ENCODE results near the gene FRMD4B.

FRMD4B gene

DNA sequence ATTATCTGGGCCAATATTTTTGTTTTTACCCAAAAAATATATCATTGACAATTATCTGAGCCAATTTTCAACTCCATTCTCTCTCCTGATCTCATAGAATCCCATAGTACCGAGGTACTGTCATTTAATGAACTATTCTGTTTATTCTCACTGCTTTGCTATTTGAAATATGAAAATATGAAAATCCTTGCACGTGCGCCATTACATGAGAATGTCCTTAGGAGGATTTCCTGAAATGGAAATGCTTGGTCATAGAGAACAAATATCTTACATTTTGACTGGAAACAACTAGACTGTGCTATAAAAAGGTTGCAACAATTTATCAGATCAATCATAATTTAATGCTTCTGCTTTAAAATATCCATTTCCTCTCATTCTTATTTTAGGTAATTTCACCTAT lies 18.3 kb downstream of the FRMD4B start:
- Histone ChIP-seq H4K20me1 (ENCODE audit: insufficient read depth) (no peaks in the 10 kb centered on the region), H2AFZ (ENCODE audit: low read depth) (no peak overlapping the region), H3K4me2 (no peak overlapping the region), H3K9ac (no peak overlapping the region), H3K4me3 (IDR thresholded peaks at IDR 0.05; ENCODE audit: insufficient read depth, low read depth, low read length) (no peak overlapping the region), H3K27me3 (ENCODE audit: insufficient read depth, low read depth) (no peaks in the 10 kb centered on the region), H3K4me1 (ENCODE audit: low read depth, poor library complexity, severe bottlenecking) (peaks cover 37% of the 10 kb centered on the region), H3K36me3 (ENCODE audit: insufficient read depth) (no peaks in the 10 kb centered on the region), H3K27ac (no peak overlapping the region), H3K79me2 (ENCODE audit: insufficient read depth, low read depth) (no peaks in the 10 kb centered on the region)
- TF ChIP-seq, protein P1, sequence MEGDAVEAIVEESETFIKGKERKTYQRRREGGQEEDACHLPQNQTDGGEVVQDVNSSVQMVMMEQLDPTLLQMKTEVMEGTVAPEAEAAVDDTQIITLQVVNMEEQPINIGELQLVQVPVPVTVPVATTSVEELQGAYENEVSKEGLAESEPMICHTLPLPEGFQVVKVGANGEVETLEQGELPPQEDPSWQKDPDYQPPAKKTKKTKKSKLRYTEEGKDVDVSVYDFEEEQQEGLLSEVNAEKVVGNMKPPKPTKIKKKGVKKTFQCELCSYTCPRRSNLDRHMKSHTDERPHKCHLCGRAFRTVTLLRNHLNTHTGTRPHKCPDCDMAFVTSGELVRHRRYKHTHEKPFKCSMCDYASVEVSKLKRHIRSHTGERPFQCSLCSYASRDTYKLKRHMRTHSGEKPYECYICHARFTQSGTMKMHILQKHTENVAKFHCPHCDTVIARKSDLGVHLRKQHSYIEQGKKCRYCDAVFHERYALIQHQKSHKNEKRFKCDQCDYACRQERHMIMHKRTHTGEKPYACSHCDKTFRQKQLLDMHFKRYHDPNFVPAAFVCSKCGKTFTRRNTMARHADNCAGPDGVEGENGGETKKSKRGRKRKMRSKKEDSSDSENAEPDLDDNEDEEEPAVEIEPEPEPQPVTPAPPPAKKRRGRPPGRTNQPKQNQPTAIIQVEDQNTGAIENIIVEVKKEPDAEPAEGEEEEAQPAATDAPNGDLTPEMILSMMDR (conservative IDR thresholded peaks at IDR 0.05; ENCODE audit: low read depth, low read length), result no peak

DNA sequence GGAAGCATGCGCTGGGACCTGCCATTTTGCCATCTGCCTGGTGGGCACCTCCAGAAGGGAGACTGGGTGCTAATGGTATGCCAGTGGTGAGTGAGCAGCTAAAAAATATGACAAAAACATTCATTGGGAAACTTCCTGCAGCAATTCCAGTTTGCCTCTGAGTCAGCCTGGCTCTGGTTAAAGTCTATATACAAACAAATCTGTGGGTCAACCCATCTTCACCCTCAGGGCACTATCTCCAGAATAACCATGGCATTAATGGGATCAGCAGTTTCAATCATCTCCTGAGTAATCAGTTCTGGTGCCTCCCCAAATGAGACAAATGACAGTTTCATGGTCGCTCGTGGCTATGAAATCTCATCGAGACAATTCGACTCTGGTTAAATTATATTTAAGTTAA lies 21.5 kb downstream of the FRMD4B start:
- Histone ChIP-seq H2AFZ (ENCODE audit: low read depth) (no peak overlapping the region), H4K20me1 (ENCODE audit: insufficient read depth) (no peaks in the 10 kb centered on the region), H3K4me2 (peak overlapping the region; percentile 34; the same call in 1 of the 2 replicates), H3K27me3 (ENCODE audit: insufficient read depth, low read depth) (no peaks in the 10 kb centered on the region), H3K9ac (no peak overlapping the region), H3K4me1 (ENCODE audit: low read depth, poor library complexity, severe bottlenecking) (peaks cover 37% of the 10 kb centered on the region), H3K4me3 (IDR thresholded peaks at IDR 0.05; ENCODE audit: insufficient read depth, low read depth, low read length) (no peak overlapping the region), H3K79me2 (ENCODE audit: insufficient read depth, low read depth) (no peaks in the 10 kb centered on the region), H3K36me3 (ENCODE audit: insufficient read depth) (no peaks in the 10 kb centered on the region), H3K27ac (no peak overlapping the region)
- TF ChIP-seq, protein P1 (conservative IDR thresholded peaks at IDR 0.05; ENCODE audit: low read depth, low read length), result no peak

DNA sequence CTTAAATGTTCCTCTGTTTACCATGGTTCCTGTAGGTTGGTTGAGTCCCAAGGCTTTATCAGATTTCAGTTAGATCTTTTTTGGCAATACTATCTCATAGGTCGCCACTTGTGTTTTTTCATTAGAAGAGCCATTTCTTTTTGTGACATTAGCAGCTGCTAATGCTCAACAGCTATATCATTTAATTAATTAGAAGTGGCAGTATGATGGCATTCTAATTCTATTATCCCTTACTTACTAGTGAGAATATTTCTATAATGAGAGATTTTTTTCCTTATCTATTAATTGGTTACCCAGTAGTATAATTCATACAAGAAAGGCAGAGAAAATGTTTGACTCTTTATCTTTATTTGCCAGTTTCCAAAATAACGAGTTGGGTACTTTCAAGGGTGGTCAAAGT lies 25.2 kb downstream of the FRMD4B start:
- H3K4me3 ChIP-seq (IDR thresholded peaks at IDR 0.05; ENCODE audit: insufficient read depth, low read depth, low read length), result no peak overlapping the region
- TF ChIP-seq, protein P1 (conservative IDR thresholded peaks at IDR 0.05; ENCODE audit: low read depth, low read length), result no peak
- no peak overlapping the region for H3K9ac ChIP-seq
- no peak overlapping the region for H3K4me2 ChIP-seq
- no peak overlapping the region for H2AFZ ChIP-seq (ENCODE audit: low read depth)
- no peaks in the 10 kb centered on the region for H4K20me1 ChIP-seq (ENCODE audit: insufficient read depth)
- H3K27ac ChIP-seq, result no peak overlapping the region
- H3K27me3 ChIP-seq (ENCODE audit: insufficient read depth, low read depth), result no peaks in the 10 kb centered on the region
- H3K4me1 ChIP-seq (ENCODE audit: low read depth, poor library complexity, severe bottlenecking), result peaks cover 19% of the 10 kb centered on the region
- H3K36me3 ChIP-seq (ENCODE audit: insufficient read depth), result no peaks in the 10 kb centered on the region
- H3K79me2 ChIP-seq (ENCODE audit: insufficient read depth, low read depth), result no peaks in the 10 kb centered on the region

GRCh38 chr3:69359916-69360315 lies 26.0 kb downstream of the FRMD4B start:
- no peaks in the 10 kb centered on the region for H3K27me3 ChIP-seq (ENCODE audit: insufficient read depth, low read depth)
- H3K36me3 ChIP-seq (ENCODE audit: insufficient read depth), result no peaks in the 10 kb centered on the region
- TF ChIP-seq, protein P1 (conservative IDR thresholded peaks at IDR 0.05; ENCODE audit: low read depth, low read length), result no peak
- no peak overlapping the region for H3K4me3 ChIP-seq (IDR thresholded peaks at IDR 0.05; ENCODE audit: insufficient read depth, low read depth, low read length)
- peaks cover 15% of the 10 kb centered on the region for H3K4me1 ChIP-seq (ENCODE audit: low read depth, poor library complexity, severe bottlenecking)
- no peak overlapping the region for H2AFZ ChIP-seq (ENCODE audit: low read depth)
- no peak overlapping the region for H3K9ac ChIP-seq
- no peak overlapping the region for H3K4me2 ChIP-seq
- H3K27ac ChIP-seq, result no peak overlapping the region
- H4K20me1 ChIP-seq (ENCODE audit: insufficient read depth), result no peaks in the 10 kb centered on the region
- no peaks in the 10 kb centered on the region for H3K79me2 ChIP-seq (ENCODE audit: insufficient read depth, low read depth)
